IPS DF 4.7 (cell line): ENCODE results near the gene FGD5.
"Not testable (repeated sequence)": the region's sequence is repeated elsewhere in the genome, so short reads cannot be mapped to it uniquely, and the experiment has no call there.

Source experiments
- DNase-seq: peaks from one replicate; pipeline ENCODE4 v3.0.0-alpha.2; 2013; ENCODE audit warnings: low spot score; ENCODE audit errors: extremely low read depth

FGD5 gene

GRCh38 chr3:14806641-14807263 lies 12.0 kb upstream of the FGD5 start:
- no peak for DNase-seq

- no peak for DNase-seq
Measured at GRCh38 chr3:14808025-14808424, 10.7 kb upstream of the FGD5 start.

- no peak for DNase-seq
Measured at GRCh38 chr3:14808502-14809266, 10.1 kb upstream of the FGD5 start.

- not testable (repeated sequence) for DNase-seq
Measured at GRCh38 chr3:14809611-14810010, 9.2 kb upstream of the FGD5 start.

- DNase-seq = no peak
Measured at GRCh38 chr3:14810070-14810791, 8.5 kb upstream of the FGD5 start.

- DNase-seq = no peak
Measured at GRCh38 chr3:14810801-14811661, 7.7 kb upstream of the FGD5 start.

- no peak for DNase-seq
Measured at GRCh38 chr3:14811684-14812083, 7.1 kb upstream of the FGD5 start.

- no peak for DNase-seq
Measured at GRCh38 chr3:14812196-14812790, 6.5 kb upstream of the FGD5 start.

- DNase-seq = no peak
Measured at GRCh38 chr3:14814411-14814871, 4.3 kb upstream of the FGD5 start.

GRCh38 chr3:14816359-14816758 lies 2.4 kb upstream of the FGD5 start:
- DNase-seq = no peak

- DNase-seq = no peak
Measured at GRCh38 chr3:14819671-14820070, 909 bp downstream of the FGD5 start.

GRCh38 chr3:14820156-14820555 lies 1.4 kb downstream of the FGD5 start:
- DNase-seq = no peak

- DNase-seq = no peak
Measured at GRCh38 chr3:14821151-14821550, 2.4 kb downstream of the FGD5 start.

- no peak for DNase-seq
Measured at GRCh38 chr3:14822134-14822533, 3.4 kb downstream of the FGD5 start.

- no peak for DNase-seq
Measured at GRCh38 chr3:14822670-14823390, 4.1 kb downstream of the FGD5 start.

GRCh38 chr3:14823393-14823792 lies 4.6 kb downstream of the FGD5 start:
- no peak for DNase-seq

GRCh38 chr3:14823910-14824629 lies 5.3 kb downstream of the FGD5 start:
- DNase-seq = no peak

GRCh38 chr3:14824646-14825045 lies 5.9 kb downstream of the FGD5 start:
- DNase-seq = no peak

GRCh38 chr3:14826069-14826468 lies 7.3 kb downstream of the FGD5 start:
- DNase-seq = no peak

GRCh38 chr3:14827776-14828175 lies 9.0 kb downstream of the FGD5 start:
- no peak for DNase-seq
